ENCODE data around the gene PNMA8C.

GRCh38 chr19:46391296-46392251, 37.2 kb downstream of the PNMA8C start:
- TF ChIP-seq CTCF (IDR thresholded peaks at IDR 0.05): no peak
- TF ChIP-seq ZFX (IDR thresholded peaks at IDR 0.05; ENCODE audit: borderline replicate concordance): no peak

Data from 22Rv1 (cell line).